HG03097 (cell line): ENCODE measurements around the gene SF1.
"Not testable (repeated sequence)": the region's sequence is repeated elsewhere in the genome, so short reads cannot be mapped to it uniquely, and the experiment has no call there.

Experiments used
- ATAC-seq: cut with Tn5 transposase; IDR thresholded peaks from one replicate; pipeline ENCODE4 v1.9.1; 2021; ENCODE audit not compliant: unreplicated experiment, low FRiP score

SF1 gene

GRCh38 chr11:64778473-64779298 lies at the start of gene SF1:
SF1 (minus strand) TSS chr11:64778542; CDS start chr11:64778392, 150 bp downstream.
- ATAC-seq: peak; percentile 78

GRCh38 chr11:64827451-64827839 lies 49.1 kb upstream of the SF1 start:
- no peak for ATAC-seq

GRCh38 chr11:64826578-64827450 lies 48.5 kb upstream of the SF1 start:
- no peak for ATAC-seq

GRCh38 chr11:64826062-64826461 lies 47.7 kb upstream of the SF1 start:
- no peak for ATAC-seq

- ATAC-seq: no peak
These were observed 45.3 kb upstream of the SF1 start for GRCh38 chr11:64823568-64824119.

- no peak for ATAC-seq
These were observed 39.1 kb upstream of the SF1 start for GRCh38 chr11:64817476-64817875.

- ATAC-seq: not testable (repeated sequence)
These were observed 37.1 kb upstream of the SF1 start for GRCh38 chr11:64815433-64815832.

- peak; percentile 59 for ATAC-seq
These were observed 36.4 kb upstream of the SF1 start for GRCh38 chr11:64814712-64815187.

- ATAC-seq: no peak
These were observed 35.5 kb upstream of the SF1 start for GRCh38 chr11:64813826-64814225.

- ATAC-seq: peak; percentile 5
These were observed 32.5 kb upstream of the SF1 start for GRCh38 chr11:64810891-64811272.

GRCh38 chr11:64810271-64810890 lies 32.0 kb upstream of the SF1 start, which contains the start of gene MEN1:
MEN1 (minus strand) TSS chr11:64810551; CDS start chr11:64810109, 442 bp downstream.
- ATAC-seq: peak; percentile 46

GRCh38 chr11:64809781-64810241 lies 31.5 kb upstream of the SF1 start:
- no peak for ATAC-seq

GRCh38 chr11:64805481-64805880 lies 27.1 kb upstream of the SF1 start:
- ATAC-seq: no peak

GRCh38 chr11:64804346-64805210 lies 26.2 kb upstream of the SF1 start:
- no peak for ATAC-seq

- no peak for ATAC-seq
These were observed 25.6 kb upstream of the SF1 start for GRCh38 chr11:64803846-64804345.

- peak; percentile 45 for ATAC-seq
These were observed 25.0 kb upstream of the SF1 start, which contains the start of gene MAP4K2 for GRCh38 chr11:64803158-64803845. MAP4K2 (minus strand) TSS chr11:64803214; CDS start chr11:64803149, 65 bp downstream.

- ATAC-seq: peak; percentile 13
These were observed 24.2 kb upstream of the SF1 start for GRCh38 chr11:64802370-64803157.
